Gastroesophageal sphincter (tissue), 4 donors: ENCODE data around the gene LPP. TPM values are rescaled to one million over a fixed set of nuclear protein-coding genes. Genes with fewer than 3 reads are reported as not detected.
"Not testable (repeated sequence)": the region's sequence is repeated elsewhere in the genome, so short reads cannot be mapped to it uniquely, and the experiment has no call there.

ENCODE experiments used
- ATAC-seq: fragments of 150-250 bp; one replicate; pipeline ENCODE4 v1.9.1; 2016; ENCODE audit warnings: mild to moderate bottlenecking, moderate library complexity
- H3K27ac ChIP-seq, 4 donors: fragments of 200-600 bp; sonication (generic) in 3 of 4; 1 replicate in 3 of 4; 2 replicates in 1 of 4; pipeline ENCODE4 v1.5.1; 2016 to 2019
- H3K27me3 ChIP-seq: fragments of 200-600 bp; sonication (generic); one replicate; pipeline ENCODE4 v1.5.1; 2019
- H3K36me3 ChIP-seq, 2 donors: fragments of 200-600 bp; sonication (generic); one replicate each; pipeline ENCODE4 v1.5.1; 2019; ENCODE audit warnings: control low read depth in 1 of 2
- H3K4me1 ChIP-seq, 3 donors: fragments of 200-600 bp; sonication (generic); 1 replicate in 2 of 3; 2 replicates in 1 of 3; pipeline ENCODE4 v1.5.1; 2016 to 2019; ENCODE audit warnings: control low read depth in 2 of 3
- H3K4me3 ChIP-seq, 2 donors: fragments of 200-600 bp; sonication (generic); one replicate each; pipeline ENCODE4 v1.5.1; 2019; ENCODE audit warnings: mild to moderate bottlenecking in 1 of 2, moderate library complexity in 1 of 2
- H3K9me3 ChIP-seq, 3 donors: fragments of 200-600 bp; sonication (generic); one replicate each; pipeline ENCODE4 v1.5.1; 2017 to 2019; ENCODE audit warnings: control low read depth in 2 of 3
- EP300 ChIP-seq: sonication (generic); formaldehyde crosslinking; IDR thresholded peaks from one replicate; pipeline ENCODE4 v1.6.1; 2017; ENCODE audit warnings: antibody characterized with exemption, mild to moderate bottlenecking
- POLR2A ChIP-seq, 2 donors: fragments of 450-650 bp; IDR thresholded peaks; one replicate each; pipeline ENCODE4 v1.6.1; 2017; ENCODE audit warnings: antibody characterized with exemption in 2 of 2, mild to moderate bottlenecking in 2 of 2, moderate library complexity in 1 of 2
- POLR2AphosphoS5 ChIP-seq: sonication (generic); formaldehyde crosslinking; IDR thresholded peaks from one replicate; pipeline ENCODE4 v1.6.1; 2017; ENCODE audit warnings: antibody characterized with exemption
- WGBS, 2 donors: methylation state at CpG; one replicate each; pipeline ENCODE4 v1.1.5; 2018; ENCODE audit warnings: low coverage in 1 of 2; 5-methylcytosine and 5-hydroxymethylcytosine counted together
- total RNA-seq, 4 donors: library from RNA; depleted of rRNA; stranded (reverse); fragments of >200 nt; gene quantifications; one replicate each; pipeline ENCODE4 v1.1.0, GENCODE V29; 2016
- TF ChIP-seq, protein P1 (sequence below), 4 experiments: fragments of 200-600 bp in 2 of 4; fragments of 450-650 bp in 2 of 4; sonication (generic) in 1 of 4; IDR thresholded peaks; one replicate each; pipeline ENCODE4 v1.5.1; 2017 to 2019; ENCODE audit warnings: antibody characterized with exemption in 4 of 4, mild to moderate bottlenecking in 2 of 4, moderate library complexity in 2 of 4

LPP gene
- total RNA-seq, 4 donors from 2014 or later, result 1,243 to 2,297 (median 2,164) TPM

DNA sequence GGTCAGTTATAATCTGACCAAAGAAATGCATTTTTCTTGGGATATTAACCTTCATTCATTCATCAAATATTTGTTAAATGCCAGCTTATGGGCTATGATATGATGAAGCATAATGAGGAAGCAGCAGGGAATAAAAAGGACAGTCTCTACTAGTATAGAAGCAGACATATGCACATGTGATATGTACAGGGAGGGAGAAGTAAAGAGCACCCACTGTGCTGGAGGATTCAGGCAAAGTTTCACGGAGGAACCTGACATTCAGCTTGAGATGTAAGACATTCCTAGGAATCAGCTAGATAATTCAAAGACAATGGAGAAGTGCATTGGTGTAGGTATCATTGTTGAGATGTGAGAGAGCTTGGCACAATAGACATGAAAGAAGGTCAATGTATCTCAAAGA is 450.7 kb downstream of the LPP start:
- Histone ChIP-seq H3K27ac (peak overlapping the region; percentile 37 to 60 (median 46)), H3K4me3 (no peak overlapping the region), H3K36me3 (peaks cover 0 to 8% of the 10 kb centered on the region in 2 donors), H3K9me3 (no peaks in the 10 kb centered on the region), H3K27me3 (no peaks in the 10 kb centered on the region), H3K4me1 (peaks cover 5 to 61% (median 18%) of the 10 kb centered on the region in 3 donors)
- TF ChIP-seq POLR2A (IDR thresholded peaks at IDR 0.05) (no peak), EP300 (no peak), POLR2AphosphoS5 (no peak)
- TF ChIP-seq, protein P1, sequence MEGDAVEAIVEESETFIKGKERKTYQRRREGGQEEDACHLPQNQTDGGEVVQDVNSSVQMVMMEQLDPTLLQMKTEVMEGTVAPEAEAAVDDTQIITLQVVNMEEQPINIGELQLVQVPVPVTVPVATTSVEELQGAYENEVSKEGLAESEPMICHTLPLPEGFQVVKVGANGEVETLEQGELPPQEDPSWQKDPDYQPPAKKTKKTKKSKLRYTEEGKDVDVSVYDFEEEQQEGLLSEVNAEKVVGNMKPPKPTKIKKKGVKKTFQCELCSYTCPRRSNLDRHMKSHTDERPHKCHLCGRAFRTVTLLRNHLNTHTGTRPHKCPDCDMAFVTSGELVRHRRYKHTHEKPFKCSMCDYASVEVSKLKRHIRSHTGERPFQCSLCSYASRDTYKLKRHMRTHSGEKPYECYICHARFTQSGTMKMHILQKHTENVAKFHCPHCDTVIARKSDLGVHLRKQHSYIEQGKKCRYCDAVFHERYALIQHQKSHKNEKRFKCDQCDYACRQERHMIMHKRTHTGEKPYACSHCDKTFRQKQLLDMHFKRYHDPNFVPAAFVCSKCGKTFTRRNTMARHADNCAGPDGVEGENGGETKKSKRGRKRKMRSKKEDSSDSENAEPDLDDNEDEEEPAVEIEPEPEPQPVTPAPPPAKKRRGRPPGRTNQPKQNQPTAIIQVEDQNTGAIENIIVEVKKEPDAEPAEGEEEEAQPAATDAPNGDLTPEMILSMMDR (IDR thresholded peaks at IDR 0.05), result no peak
- ATAC-seq, result no peak
- whole genome bisulfite sequencing, 2 donors, result 38 to 83% methylated on average over 1 of the region's 1 CpG

DNA sequence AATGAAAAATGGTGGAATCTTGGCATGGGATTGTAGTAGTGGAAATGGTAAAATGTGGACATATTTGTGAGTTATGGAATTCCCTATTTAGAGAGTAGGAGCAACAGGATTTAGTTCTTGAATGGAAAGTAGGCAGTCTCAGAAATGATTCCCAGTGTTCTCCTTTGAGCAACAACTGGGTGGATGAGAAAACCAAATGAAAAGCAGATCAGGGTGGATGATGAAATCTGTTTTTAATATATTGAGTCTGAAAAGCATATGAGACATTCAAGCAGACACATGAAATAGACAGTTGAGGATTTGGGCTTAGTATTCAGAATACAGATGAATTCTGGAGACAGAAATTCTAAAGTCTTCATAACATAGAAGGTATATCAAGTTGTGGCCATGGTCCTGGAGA is 451.3 kb downstream of the LPP start:
- TF ChIP-seq POLR2A (IDR thresholded peaks at IDR 0.05) (no peak), POLR2AphosphoS5 (no peak), EP300 (no peak)
- TF ChIP-seq, protein P1 (IDR thresholded peaks at IDR 0.05), result no peak
- Histone ChIP-seq H3K4me1 (peaks cover 5 to 56% (median 18%) of the 10 kb centered on the region in 3 donors), H3K27ac (peak overlapping the region in 3 of 4 donors; percentile 50 to 68 (median 60)), H3K27me3 (no peaks in the 10 kb centered on the region), H3K4me3 (no peak overlapping the region), H3K9me3 (no peaks in the 10 kb centered on the region), H3K36me3 (peaks cover 0 to 14% of the 10 kb centered on the region in 2 donors)
- no peak for ATAC-seq

DNA sequence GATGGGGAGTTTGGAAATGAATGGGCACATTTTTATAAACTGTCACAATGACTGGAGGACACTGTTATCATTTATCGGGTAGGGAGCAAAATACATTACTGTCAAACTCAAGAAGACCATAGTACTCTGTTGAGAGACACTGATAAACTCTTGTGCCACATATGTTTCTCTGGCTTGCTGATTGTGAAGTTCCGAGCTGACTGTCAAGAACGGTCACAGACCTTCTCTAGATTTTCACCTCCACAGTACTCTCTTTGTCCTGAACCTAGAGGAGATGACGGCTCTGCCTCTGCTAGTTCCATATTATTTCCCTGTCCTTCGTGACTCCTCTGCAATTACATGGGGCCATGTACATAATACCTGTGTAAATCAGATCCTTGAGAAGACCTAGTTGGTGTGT is 451.9 kb downstream of the LPP start:
- TF ChIP-seq POLR2A (IDR thresholded peaks at IDR 0.05), result no peak
- TF ChIP-seq, protein P1 (IDR thresholded peaks at IDR 0.05), result no peak
- H3K27me3 ChIP-seq, result no peaks in the 10 kb centered on the region
- H3K9me3 ChIP-seq, result no peaks in the 10 kb centered on the region
- WGBS, 2 donors, result 79 to 93% methylated on average over 5 of the region's 5 CpGs
- H3K4me1 ChIP-seq, result peaks cover 5 to 49% (median 18%) of the 10 kb centered on the region in 3 donors
- no peak for ATAC-seq
- H3K4me3 ChIP-seq, result no peak overlapping the region
- H3K27ac ChIP-seq, result peak overlapping the region; percentile 50 to 68 (median 64)
- peaks cover 0 to 21% of the 10 kb centered on the region in 2 donors for H3K36me3 ChIP-seq

DNA sequence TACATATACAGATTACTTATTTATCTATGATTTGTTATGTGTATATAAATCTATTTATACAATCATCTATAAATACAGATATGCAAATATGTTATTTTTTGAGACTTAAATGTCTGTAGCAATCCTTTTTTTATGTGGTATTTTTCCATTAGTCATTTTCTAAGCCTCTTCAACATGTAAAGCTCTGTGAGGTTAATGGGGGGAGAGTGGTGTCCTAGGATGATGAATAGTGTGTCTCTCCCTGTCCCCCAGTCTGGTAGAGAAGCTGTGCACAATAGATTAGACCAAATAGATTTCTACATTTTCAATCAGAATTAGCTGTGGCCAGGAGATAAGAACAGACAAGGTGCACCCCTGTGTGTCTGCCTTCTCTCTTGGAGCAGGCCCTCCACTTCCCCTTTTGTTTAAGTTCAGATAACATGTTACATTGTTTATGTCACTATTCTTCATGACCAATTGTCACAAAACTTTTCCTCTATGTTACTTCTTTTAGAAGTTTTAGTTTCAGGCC is 453.9 kb downstream of the LPP start:
- no peaks in the 10 kb centered on the region for H3K27me3 ChIP-seq
- no peak for ATAC-seq
- peak overlapping the region in 2 of 4 donors; percentile 29 to 60 for H3K27ac ChIP-seq
- peaks cover 5 to 65% (median 20%) of the 10 kb centered on the region in 3 donors for H3K4me1 ChIP-seq
- no peak for TF ChIP-seq POLR2A (IDR thresholded peaks at IDR 0.05)
- TF ChIP-seq POLR2AphosphoS5, result no peak
- no peaks in the 10 kb centered on the region for H3K9me3 ChIP-seq
- no peak overlapping the region for H3K4me3 ChIP-seq
- H3K36me3 ChIP-seq, result peaks cover 0 to 30% of the 10 kb centered on the region in 2 donors

DNA sequence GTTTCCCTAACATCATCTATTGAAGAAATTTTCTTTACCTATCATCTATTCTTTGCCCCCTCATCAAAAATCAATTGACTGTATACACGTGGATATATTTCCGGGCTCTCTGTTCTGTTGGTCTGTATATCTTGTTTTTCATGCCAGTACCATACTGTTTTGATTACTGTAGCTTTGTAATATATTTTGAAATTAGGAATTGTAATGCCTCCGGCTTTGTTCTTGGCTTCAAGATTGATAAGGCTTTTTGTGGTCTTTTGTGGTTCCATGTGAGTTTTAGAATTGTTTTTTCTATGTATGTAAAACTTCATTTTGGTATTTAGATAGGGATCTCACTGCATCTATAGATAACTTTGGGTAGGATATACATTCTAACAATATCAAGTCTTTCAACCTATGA is 454.4 kb downstream of the LPP start:
- no peak for TF ChIP-seq POLR2AphosphoS5
- no peak for TF ChIP-seq POLR2A (IDR thresholded peaks at IDR 0.05)
- TF ChIP-seq, protein P1 (IDR thresholded peaks at IDR 0.05), result no peak
- TF ChIP-seq EP300, result no peak
- H3K36me3 ChIP-seq, result peaks cover 0 to 30% of the 10 kb centered on the region in 2 donors
- no peak overlapping the region for H3K4me3 ChIP-seq
- ATAC-seq, result no peak
- WGBS, 2 donors, result 94 to 98% methylated on average over 3 of the region's 3 CpGs
- no peaks in the 10 kb centered on the region for H3K27me3 ChIP-seq
- H3K9me3 ChIP-seq, result no peaks in the 10 kb centered on the region
- H3K27ac ChIP-seq, result peak overlapping the region in 1 of 4 donors; percentile 60
- peaks cover 5 to 69% (median 21%) of the 10 kb centered on the region in 3 donors for H3K4me1 ChIP-seq

DNA sequence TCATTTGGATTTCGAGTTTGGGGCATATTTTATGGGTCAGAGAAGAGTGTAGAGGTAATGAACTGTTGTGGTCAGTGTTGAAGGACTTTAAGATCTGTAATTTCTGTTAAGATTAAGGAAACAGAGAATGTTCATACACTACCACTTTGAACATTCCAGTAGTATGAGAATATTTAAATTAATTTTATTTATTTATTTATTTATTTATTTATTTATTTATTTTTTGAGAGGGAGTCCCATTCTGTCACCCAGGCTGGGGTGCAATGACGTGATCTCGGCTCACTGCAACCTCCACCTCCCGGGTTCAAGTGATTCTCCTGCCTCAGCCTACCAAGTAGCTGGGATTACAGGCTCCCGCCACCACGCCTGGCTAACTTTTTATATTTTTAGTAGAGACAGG is 459.8 kb downstream of the LPP start:
- H3K4me1 ChIP-seq, result peaks cover 0 to 45% (median 7%) of the 10 kb centered on the region in 3 donors
- 89 to 94% methylated on average over 5 to 6 of the region's 6 CpGs for WGBS, 2 donors

More for the DNA sequence above, 459.8 kb downstream of the LPP start:
- H3K27ac ChIP-seq, result peak overlapping the region in 1 of 4 donors; percentile 16
- not testable (repeated sequence) for H3K27me3 ChIP-seq, ATAC-seq, H3K9me3 ChIP-seq, H3K4me3 ChIP-seq
- peaks cover 0 to 30% of the 10 kb centered on the region in 2 donors for H3K36me3 ChIP-seq
